HL-60 (cell line): ENCODE results near the gene CLDN1.

ENCODE experiments used
- GABPA ChIP-seq: IDR thresholded peaks from 2 replicates; pipeline ENCODE4 v1.6.1; 2012; ENCODE audit warnings: low read depth
- TF ChIP-seq, protein P1 (sequence below): IDR thresholded peaks from one replicate; pipeline ENCODE4 v1.5.1; 2011; ENCODE audit warnings: low read length, control low read depth, inconsistent platforms; ENCODE audit not compliant: insufficient read depth

DNA sequence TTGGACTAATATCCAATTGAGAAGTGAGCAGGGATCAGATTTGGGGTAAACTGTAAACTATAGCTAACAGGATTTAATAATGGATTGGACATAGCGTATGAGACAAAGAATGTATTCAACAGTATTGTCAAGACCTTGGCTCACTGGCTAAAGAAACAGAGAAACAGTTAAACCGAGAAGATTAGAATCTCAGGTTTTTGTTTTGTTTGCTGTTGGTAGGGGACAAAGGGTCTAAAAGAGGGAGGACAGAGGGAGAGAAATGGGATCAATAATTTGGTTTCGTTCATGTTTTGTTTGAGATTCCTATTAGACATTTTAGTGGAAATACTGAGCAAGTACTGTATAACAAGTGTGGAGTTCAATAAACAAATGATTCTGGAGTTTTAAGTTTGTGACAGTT is 28.6 kb downstream of the CLDN1 start:
- TF ChIP-seq, protein P1, sequence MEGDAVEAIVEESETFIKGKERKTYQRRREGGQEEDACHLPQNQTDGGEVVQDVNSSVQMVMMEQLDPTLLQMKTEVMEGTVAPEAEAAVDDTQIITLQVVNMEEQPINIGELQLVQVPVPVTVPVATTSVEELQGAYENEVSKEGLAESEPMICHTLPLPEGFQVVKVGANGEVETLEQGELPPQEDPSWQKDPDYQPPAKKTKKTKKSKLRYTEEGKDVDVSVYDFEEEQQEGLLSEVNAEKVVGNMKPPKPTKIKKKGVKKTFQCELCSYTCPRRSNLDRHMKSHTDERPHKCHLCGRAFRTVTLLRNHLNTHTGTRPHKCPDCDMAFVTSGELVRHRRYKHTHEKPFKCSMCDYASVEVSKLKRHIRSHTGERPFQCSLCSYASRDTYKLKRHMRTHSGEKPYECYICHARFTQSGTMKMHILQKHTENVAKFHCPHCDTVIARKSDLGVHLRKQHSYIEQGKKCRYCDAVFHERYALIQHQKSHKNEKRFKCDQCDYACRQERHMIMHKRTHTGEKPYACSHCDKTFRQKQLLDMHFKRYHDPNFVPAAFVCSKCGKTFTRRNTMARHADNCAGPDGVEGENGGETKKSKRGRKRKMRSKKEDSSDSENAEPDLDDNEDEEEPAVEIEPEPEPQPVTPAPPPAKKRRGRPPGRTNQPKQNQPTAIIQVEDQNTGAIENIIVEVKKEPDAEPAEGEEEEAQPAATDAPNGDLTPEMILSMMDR, result no peak
- TF ChIP-seq GABPA, result no peak
